Tibial nerve (tissue), 3 donors: ENCODE data around the gene GNG14.

Source experiments
- CTCF ChIP-seq, 5 experiments: fragments of 200-600 bp in 3 of 5; fragments of 450-650 bp in 2 of 5; sonication (generic) in 3 of 5; IDR thresholded peaks; one replicate each; pipeline ENCODE4 v1.5.1; 2016 to 2019; ENCODE audit warnings: antibody characterized with exemption in 5 of 5, mild to moderate bottlenecking in 3 of 5, moderate library complexity in 2 of 5
- POLR2A ChIP-seq, 2 donors: fragments of 450-650 bp; IDR thresholded peaks; one replicate each; pipeline ENCODE4 v1.6.1; 2017; ENCODE audit warnings: antibody characterized with exemption in 2 of 2, mild to moderate bottlenecking in 2 of 2, moderate library complexity in 2 of 2

- TF ChIP-seq POLR2A (IDR thresholded peaks at IDR 0.05), result no peak
- TF ChIP-seq CTCF (IDR thresholded peaks at IDR 0.05), result no peak
Observed at GRCh38 chr19:12692960-12693359, 5.2 kb downstream of the GNG14 start.
